ENCODE results near the gene FBXL19. TPM values are rescaled to one million over a fixed set of nuclear protein-coding genes. Genes with fewer than 3 reads are reported as not detected.
A peak's percentile ranks its signal among the peaks of the same experiment; 100 is the strongest.

The FBXL19 gene
- total and polyA plus RNA-seq, 2 of the 13 experiments (the other 11 are each of a cell fraction or from before 2014, with no cell fraction given), result 6.0 to 13.7 TPM

DNA sequence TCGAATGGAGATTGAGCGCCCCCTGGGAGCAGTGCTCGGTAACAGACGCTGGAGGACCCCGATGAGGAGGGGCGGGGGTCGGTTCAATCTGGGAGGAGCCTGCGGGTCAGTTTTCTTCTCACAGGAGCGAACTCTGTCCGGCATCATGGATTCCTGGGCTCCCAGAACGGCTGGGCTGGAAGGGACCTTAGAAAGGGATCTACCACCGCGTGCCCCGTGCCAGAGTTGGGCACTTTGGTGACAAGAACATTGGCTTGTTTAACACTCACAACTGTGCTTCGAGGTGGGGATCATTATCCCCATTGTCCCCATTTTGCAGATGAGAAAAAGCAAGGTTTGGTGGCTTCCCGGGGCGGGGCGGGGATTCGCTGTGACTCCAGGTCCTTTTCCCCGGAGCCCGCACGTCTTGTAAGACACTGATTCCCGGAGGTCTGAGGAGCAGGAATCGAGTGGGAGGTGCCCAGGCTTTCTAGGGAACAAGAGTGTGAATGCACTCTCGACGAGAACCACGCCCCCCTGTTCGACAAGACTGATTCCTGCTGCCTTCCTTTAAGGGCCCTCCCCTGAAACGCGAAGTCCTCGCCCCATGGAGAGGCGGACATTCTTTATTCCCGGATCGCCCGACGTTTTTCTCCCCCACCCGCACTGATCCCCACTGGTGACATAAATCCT, 1.5 kb upstream of the FBXL19 start (continued):
- TF ChIP-seq NFAT5 (CRISPR knock-in tag; IDR thresholded peaks at IDR 0.05), result no peak
- no peak for TF ChIP-seq NR2F1 (CRISPR knock-in tag; IDR thresholded peaks at IDR 0.05)
- 0 out of 2 replicates have a peak, but pooled peaks have one; percentile 20 for TF ChIP-seq TOE1 (CRISPR knock-in tag; IDR thresholded peaks at IDR 0.05)
- TF ChIP-seq YY1 (IDR thresholded peaks at IDR 0.05; ENCODE audit: insufficient read depth, insufficient replicate concordance, low read depth, low read length), result peak; percentile 67
- no peak for TF ChIP-seq ZNF724P (CRISPR knock-in tag; IDR thresholded peaks at IDR 0.05; ENCODE audit: borderline replicate concordance)
- no peak for TF ChIP-seq ZNF570 (CRISPR knock-in tag; IDR thresholded peaks at IDR 0.05; ENCODE audit: borderline replicate concordance)
- TF ChIP-seq MIXL1 (CRISPR knock-in tag; IDR thresholded peaks at IDR 0.05), result peak; percentile 45; the same call in 1 of the 2 replicates
- no peak for TF ChIP-seq ZFP37 (CRISPR knock-in tag; IDR thresholded peaks at IDR 0.05; ENCODE audit: borderline replicate concordance)
- TF ChIP-seq, protein P1, sequence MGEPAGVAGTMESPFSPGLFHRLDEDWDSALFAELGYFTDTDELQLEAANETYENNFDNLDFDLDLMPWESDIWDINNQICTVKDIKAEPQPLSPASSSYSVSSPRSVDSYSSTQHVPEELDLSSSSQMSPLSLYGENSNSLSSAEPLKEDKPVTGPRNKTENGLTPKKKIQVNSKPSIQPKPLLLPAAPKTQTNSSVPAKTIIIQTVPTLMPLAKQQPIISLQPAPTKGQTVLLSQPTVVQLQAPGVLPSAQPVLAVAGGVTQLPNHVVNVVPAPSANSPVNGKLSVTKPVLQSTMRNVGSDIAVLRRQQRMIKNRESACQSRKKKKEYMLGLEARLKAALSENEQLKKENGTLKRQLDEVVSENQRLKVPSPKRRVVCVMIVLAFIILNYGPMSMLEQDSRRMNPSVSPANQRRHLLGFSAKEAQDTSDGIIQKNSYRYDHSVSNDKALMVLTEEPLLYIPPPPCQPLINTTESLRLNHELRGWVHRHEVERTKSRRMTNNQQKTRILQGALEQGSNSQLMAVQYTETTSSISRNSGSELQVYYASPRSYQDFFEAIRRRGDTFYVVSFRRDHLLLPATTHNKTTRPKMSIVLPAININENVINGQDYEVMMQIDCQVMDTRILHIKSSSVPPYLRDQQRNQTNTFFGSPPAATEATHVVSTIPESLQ (CRISPR knock-in tag; conservative IDR thresholded peaks at IDR 0.05), result no peak
- no peak for TF ChIP-seq TEAD2 (CRISPR knock-in tag; IDR thresholded peaks at IDR 0.05)
- 0 out of 2 replicates have a peak, but pooled peaks have one; percentile 48 for TF ChIP-seq DNMT1 (CRISPR knock-in tag; IDR thresholded peaks at IDR 0.05)
- no peak for TF ChIP-seq DMAP1 (CRISPR knock-in tag; IDR thresholded peaks at IDR 0.05)
- TF ChIP-seq HDAC2 (CRISPR knock-in tag; IDR thresholded peaks at IDR 0.05), result peak; percentile 57
- TF ChIP-seq ZSCAN20 (CRISPR knock-in tag; IDR thresholded peaks at IDR 0.05; ENCODE audit: borderline replicate concordance), result no peak
- TF ChIP-seq, protein P2, sequence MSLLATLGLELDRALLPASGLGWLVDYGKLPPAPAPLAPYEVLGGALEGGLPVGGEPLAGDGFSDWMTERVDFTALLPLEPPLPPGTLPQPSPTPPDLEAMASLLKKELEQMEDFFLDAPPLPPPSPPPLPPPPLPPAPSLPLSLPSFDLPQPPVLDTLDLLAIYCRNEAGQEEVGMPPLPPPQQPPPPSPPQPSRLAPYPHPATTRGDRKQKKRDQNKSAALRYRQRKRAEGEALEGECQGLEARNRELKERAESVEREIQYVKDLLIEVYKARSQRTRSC (CRISPR knock-in tag; IDR thresholded peaks at IDR 0.05; ENCODE audit: low read depth), result 0 out of 2 replicates have a peak, but pooled peaks have one; percentile 49
- TF ChIP-seq HNRNPLL (IDR thresholded peaks at IDR 0.05; ENCODE audit: low read depth, low read length, poor library complexity, severe bottlenecking), result no peak
- TF ChIP-seq SNRNP70 (IDR thresholded peaks at IDR 0.05; ENCODE audit: low read depth, low read length), result no peak
- no peak for TF ChIP-seq ZNF251 (CRISPR knock-in tag; IDR thresholded peaks at IDR 0.05)
- no peak for TF ChIP-seq HHEX (CRISPR knock-in tag; IDR thresholded peaks at IDR 0.05)
- TF ChIP-seq MED13 (CRISPR knock-in tag; IDR thresholded peaks at IDR 0.05), result no peak; the same call in 1 of the 2 replicates
- no peak for TF ChIP-seq EP300 (IDR thresholded peaks at IDR 0.05; ENCODE audit: low read depth in 2 of 2, low read length in 2 of 2)
- no peak for TF ChIP-seq EP300 (CRISPR knock-in tag; IDR thresholded peaks at IDR 0.05; ENCODE audit: borderline replicate concordance)
- TF ChIP-seq HOXA9 (CRISPR knock-in tag; IDR thresholded peaks at IDR 0.05; ENCODE audit: borderline replicate concordance), result no peak
- no peak for TF ChIP-seq PPARG (CRISPR knock-in tag; conservative IDR thresholded peaks at IDR 0.05)

All from HepG2 (cell line).